Measurements from ENCODE around the gene CDH4.

GRCh38 chr20:61567204-61567603, 315.1 kb downstream of the CDH4 start:
- TF ChIP-seq ZNF830 (tag by site-specific recombination; IDR thresholded peaks at IDR 0.05; ENCODE audit: low read depth), result no peak
- TF ChIP-seq ZBTB8A (tag by site-specific recombination; IDR thresholded peaks at IDR 0.05), result no peak
- no peak for TF ChIP-seq CTCF (tag by site-specific recombination; IDR thresholded peaks at IDR 0.05)
- no peak for TF ChIP-seq ZNF791 (tag by site-specific recombination; IDR thresholded peaks at IDR 0.05)
- TF ChIP-seq ZBTB17 (tag by site-specific recombination; IDR thresholded peaks at IDR 0.05), result no peak
- no peak for TF ChIP-seq REST (tag by site-specific recombination; IDR thresholded peaks at IDR 0.05)
- no peak for TF ChIP-seq ZNF10 (tag by site-specific recombination; IDR thresholded peaks at IDR 0.05)
